GM19035 (cell line): ENCODE data around the gene ERGIC1.

Experiments
- ATAC-seq: cut with Tn5 transposase; IDR thresholded peaks from one replicate; pipeline ENCODE4 v1.9.1; 2021; ENCODE audit not compliant: unreplicated experiment

ERGIC1 gene

DNA sequence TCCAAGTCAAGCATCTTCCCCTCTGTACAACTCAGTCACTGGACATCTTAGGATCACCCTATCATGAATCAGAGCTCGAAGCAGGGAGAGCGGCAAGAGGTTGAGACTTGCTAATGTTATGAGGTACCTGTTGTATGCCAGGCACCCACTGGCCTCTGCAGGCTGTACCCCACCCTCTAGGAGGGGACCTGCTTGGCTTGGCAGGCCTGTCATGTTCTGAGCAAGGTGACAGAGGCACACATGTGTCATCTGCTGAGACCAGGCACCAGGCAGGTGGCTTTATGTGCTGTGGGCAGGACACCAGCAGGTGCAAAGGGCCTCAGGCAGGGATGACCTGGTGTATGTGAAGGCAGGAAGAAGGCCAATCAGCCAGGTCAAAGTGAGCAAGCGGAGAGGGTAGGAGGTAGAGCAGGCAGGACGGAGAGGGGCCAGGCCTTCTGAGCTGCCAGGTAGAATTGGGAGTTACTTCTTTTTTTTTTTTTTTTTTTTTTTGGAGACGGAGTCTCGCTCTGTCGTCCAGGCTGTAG is 64.9 kb downstream of the ERGIC1 start:
- no peak for ATAC-seq

GRCh38 chr5:172899436-172899835 is 65.4 kb downstream of the ERGIC1 start:
- no peak for ATAC-seq

DNA sequence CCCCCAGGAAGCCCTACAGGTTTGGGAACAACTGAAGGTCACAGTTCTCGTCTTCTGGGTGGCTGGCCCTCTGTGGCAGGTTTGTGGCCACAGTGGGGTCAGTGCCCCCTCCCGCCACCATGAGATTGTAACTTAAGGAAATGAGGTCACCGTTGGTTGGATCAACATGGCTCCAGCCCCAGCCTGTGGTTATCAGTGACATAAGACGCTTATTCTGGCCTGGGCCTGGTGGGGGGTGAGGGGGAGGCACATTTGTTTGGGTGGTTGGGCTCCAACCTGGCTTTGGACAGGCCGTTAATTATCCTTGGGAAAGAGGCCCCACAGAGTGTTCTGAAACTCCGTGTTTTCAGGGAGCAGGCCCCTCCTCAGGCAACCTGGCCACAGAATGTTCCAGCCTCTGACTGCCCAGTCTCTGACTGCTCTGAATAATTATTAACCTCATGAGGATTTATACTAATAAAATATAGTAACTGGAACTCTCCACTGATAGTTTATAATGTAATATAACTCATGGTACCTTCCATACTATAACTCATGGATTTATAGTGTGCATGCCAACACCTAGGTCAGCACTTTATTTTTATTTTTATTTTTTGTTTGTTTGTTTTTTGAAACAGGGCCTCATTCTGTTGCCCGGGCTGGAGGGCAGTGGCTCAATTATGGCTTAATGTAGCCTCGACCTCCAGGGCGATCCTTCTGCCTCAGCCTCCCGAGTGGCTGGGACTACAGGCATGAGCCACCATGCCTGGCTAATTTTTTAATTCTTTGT is 67.1 kb downstream of the ERGIC1 start:
- ATAC-seq = no peak

GRCh38 chr5:172901788-172902496 is 67.9 kb downstream of the ERGIC1 start:
- ATAC-seq = no peak

DNA sequence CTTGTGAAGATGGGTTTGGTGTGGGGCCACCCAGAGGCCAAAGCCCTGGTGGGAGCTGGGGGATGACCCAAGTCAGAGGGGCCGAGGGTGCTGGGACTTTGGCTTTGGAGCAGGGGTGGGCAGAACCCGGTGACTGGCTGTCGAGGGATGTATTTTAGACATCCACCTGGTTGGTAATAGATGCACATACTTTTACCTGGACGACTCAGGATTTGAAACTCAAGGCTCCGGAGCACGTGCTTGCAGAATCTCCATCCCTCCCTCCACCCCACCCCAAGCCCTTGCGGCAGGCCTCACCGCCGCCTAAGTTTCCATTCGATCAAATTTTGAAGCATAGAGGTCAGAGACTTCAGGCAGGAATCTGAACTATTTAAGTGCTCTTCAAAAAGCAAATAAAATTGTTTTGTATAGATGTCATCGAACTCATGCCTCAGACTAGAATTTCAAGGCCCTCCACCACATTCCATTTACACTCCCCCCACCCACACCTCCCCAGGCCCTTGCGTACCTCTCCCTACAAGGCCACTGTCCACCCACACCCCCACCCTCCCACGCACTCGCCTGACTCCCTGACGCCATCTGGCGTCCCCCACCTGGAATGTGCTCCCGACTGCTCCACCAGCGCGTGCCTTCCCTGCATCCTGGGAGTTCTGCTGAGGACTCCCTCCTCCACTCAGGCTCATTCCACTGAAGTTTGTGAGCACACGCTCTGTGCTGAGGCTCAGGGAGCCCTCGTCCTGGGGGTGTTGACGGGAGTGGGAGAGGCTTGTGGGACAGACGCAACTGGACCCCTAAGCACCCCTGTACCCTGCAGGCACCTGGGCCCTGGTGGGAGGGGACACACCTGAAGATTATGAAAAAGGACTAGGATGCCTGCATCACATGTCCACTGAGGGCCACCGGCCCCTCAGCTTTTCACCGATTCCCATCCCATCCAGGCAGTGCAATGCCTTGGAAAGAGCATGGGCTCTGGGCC is 68.7 kb downstream of the ERGIC1 start:
- no peak for ATAC-seq

GRCh38 chr5:172903790-172904189 is 69.7 kb downstream of the ERGIC1 start:
- no peak for ATAC-seq

DNA sequence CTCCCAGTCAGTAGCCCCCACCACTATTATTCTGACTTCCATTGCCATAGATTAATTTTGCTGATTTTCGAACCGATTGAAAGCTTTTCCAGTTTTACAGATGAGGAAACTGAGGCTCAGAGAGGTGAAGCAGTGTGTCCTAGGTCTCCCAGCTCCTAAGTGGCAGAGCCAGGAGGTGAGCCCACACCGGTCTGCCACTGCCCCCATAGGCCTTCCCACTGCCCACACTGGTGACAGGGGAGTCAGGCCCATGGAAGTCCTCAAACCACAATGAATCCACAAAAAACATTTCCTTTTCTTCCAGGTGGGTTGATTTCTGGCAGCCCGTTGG is 70.2 kb downstream of the ERGIC1 start:
- no peak for ATAC-seq

DNA sequence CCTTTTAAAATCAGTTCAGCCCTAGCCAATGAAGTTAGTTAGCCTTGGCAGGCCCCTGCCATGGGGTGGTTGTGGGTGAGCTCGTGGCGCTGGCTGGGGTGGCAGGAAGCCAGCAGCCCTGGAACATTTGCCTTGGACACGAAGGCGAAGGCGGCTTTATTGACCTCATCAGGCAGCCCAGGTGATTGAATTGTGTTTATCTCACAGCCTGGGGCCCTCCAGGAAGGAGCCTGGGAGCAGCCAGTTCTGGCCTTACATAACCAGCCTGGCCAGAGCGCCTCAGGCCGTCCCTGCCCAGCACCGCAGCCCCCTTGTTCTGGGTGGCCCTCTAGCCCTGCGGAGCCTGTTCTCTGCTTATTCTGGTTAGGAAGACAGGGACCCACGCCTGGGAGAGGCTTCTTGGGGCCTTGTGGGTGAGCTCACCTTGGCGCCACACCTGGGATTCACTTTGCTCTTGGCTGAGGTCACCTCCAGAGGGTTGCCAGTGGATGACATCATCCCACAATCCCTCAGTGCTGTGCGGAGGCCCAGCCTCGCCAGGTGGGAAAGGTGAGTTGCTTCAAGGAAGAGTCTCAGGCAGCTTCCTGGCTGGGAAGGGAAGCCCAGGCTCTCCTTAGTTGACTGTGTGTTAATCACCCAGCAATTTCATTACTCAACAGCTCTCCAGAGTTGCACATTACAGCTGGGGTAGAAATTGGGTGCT is 70.7 kb downstream of the ERGIC1 start:
- no peak for ATAC-seq

DNA sequence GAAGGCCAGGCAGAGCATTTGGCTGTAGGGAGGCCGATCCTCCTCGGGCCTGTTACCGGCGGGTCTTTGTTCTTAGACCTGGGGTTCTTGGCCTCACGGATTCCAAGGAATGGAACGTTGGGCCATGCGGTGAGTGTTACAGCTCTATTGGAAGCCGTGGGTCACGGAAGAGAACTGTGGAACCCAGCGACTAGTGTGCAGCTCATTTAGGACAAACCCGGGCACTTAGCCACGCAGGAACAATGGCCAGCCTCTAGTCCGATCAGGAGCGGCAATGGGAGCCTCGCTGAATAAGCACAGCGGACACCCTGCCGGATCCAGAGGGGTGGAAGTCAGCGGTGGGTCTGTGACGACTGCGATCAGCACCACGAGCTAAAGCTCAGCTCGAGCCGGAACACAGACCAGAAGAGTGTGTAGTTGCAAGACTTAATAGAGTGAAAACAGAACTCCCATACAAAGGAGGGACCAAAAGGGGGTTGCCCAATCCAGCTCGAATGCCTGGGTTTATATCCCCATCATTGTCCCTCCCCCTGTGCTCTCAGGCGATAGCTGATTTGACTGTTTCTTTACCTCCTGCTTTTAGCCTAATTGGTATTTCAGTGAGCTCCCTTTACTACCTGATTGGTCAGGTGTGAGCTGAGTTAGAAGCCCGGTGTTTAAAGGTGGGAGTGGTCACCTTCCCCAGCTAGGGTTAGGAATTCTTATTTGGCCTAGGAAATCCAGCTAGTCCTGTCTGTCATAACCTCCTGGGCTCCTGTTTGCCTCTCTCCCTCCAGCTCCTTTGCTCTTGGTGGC is 71.5 kb downstream of the ERGIC1 start:
- ATAC-seq = no peak

- no peak for ATAC-seq
Observed at GRCh38 chr5:172906436-172906835, 72.4 kb downstream of the ERGIC1 start.

DNA sequence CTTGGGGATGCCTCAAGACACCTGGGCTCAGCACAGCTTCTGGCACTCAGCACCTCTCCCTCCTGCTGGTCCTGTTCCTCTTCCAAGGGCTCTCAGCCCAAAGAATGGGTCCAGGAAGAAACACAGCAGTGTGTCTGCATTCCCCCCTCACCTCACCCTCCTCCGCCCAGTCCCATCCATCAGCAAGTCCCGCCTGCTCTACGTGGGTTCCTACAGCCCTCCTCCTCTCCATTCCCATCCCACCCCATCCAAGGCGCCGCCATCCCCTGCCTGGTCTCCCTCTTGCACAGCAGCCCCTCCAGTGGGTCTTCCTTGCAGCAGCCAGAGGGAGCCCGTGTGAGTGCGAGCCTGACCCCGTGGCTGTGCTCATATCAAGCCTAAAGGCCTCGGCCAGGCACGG is 72.8 kb downstream of the ERGIC1 start:
- ATAC-seq = no peak

DNA sequence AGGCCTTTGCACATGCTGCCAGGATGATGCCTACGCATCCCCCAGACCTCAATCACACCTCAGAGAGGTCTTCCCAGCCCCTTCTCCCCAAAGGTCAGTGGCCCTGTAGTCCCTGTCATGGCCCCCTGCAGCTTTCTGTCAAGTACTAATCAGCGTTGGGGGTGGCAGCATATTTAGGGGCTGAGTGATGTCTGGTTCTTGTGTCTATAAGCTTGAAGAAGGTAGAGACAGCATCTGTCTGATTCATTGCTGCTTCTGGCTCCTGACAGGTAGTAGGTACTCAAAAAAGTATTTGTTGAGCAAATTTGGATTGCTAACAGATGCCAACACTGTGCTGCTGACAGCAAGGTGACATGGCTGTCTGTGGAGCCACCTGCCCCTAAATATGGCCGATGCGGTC is 73.6 kb downstream of the ERGIC1 start:
- ATAC-seq = no peak

- no peak for ATAC-seq
Observed at GRCh38 chr5:172908662-172909061, 74.6 kb downstream of the ERGIC1 start.

DNA sequence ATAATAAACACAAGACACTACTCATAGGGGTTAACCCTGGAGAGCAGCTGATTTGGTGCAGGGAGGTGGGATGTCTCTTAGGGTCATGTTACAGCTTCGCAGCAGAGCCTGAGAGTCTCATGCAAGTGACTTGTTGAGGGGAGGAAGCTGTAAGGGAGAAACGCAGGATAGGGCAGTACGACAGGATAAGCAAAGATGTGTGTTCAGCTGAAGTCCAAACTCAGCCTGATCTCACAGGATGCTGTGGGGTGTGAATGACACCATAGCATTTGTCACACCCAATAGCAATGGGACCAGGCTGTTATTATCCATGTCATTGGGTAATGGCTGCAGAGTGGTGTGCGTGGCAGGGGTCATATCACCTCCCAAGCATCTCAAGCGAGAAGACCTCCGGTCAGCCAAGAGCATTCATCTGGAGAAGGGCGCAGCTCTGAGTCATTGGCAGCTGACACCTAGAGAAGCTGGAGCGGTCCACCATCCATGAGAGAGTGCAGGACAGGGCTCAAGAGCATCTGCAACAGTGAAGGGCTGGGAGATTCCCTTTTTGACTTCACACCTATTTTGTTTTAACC is 76.0 kb downstream of the ERGIC1 start:
- no peak for ATAC-seq

GRCh38 chr5:172910828-172911627 is 77.0 kb downstream of the ERGIC1 start:
- no peak for ATAC-seq

GRCh38 chr5:172911628-172911880 is 77.5 kb downstream of the ERGIC1 start:
- ATAC-seq = no peak

DNA sequence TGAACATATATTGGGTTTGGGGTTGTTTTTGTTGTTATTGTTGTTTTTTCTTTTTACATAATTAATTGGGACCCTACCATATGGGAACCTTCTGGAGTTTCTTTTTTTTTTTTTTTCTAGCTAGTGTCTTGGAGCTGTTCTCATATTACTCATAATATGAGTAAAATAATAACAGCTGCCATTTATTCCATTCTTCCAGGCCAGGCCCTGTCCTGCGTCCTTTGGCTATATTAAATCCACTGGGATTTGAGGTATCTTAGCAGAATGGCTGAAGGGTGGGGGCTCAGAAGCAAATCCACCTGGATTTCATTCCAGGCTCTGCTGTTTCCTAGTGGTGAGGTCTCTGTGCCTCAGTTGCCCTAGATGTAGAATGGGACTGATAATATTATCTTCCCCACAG is 77.9 kb downstream of the ERGIC1 start:
- ATAC-seq = no peak

DNA sequence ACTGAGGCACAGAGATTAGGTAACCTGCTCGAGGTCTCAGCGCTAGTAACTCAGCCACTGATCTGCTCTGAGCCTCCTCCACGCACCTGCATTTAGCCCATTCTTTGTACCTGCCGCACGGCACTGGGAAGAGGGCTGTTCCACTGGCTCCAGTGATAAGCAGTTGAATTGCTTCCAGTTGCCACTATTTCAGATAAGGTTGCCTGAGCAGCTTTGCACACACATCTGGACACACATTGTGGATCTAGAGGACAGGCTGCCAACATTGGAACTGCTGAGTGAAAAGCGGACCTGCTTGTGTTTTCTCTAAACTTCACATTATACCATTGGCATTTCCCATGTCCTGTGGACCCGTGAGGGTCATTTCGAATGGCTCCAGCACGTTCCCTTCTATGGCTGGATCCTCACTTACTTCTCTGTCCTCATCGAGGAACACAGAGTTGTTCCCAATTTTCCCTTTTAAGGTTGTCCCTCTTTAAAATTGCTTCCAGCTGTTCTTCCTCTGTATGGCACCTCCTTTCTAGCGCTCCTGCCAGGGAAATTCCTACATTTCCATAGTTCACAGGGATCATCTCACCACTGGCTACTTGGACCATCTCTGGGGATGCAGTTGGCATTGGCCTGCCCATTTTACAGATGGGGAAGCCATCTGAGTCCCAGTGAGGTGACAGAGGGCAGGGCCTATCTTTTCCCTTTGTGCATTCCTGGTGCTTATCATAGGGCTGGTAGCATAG is 79.2 kb downstream of the ERGIC1 start:
- no peak for ATAC-seq
